GM04504 (cell line): ENCODE data around the gene BLNK.
"Not testable (repeated sequence)": the region's sequence is repeated elsewhere in the genome, so short reads cannot be mapped to it uniquely, and the experiment has no call there.

Experiments
- DNase-seq: peaks from one replicate; pipeline ENCODE4 v3.0.0-alpha.2; 2012; ENCODE audit warnings: low read depth

The BLNK gene

GRCh38 chr10:96271016-96271815 lies at the start of gene BLNK:
Gene BLNK (minus strand): TSS chr10:96271569. CDS start chr10:96271398, 171 bp downstream.
- DNase-seq, result no peak

DNA sequence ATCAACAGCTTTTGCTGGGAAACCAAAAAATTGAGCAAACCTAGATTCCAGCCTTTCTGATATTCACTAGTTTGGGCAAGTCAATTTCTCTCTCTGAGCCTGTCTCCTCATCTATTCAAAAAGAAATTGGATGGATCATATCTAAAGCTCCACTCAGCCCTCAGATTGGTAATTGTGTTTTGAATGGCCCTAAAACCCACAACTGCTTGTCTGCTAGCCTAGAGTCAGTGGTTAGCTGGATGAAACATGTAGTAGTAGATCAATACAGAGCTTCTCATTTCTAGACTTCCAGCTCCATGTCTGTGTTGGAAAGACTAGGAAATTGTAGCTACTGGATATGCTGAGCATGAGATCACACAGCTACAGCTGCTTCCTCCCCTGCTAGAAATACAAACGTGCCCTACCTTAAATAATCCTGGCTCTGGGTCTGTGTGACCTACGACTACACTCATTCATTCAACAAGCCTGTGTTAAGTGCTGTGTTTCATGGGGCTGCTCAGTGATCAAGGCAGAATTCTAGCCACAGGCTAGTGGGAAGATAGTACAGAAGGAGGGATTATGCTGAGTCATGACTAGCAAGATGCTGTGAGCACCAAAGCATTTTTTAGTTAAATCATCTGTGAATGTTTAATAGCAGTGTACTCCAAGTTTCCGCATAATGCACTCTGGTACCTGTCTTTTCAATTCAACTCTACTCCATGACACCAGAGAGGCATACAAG lies 48.5 kb upstream of the BLNK start:
- DNase-seq, result no peak

DNA sequence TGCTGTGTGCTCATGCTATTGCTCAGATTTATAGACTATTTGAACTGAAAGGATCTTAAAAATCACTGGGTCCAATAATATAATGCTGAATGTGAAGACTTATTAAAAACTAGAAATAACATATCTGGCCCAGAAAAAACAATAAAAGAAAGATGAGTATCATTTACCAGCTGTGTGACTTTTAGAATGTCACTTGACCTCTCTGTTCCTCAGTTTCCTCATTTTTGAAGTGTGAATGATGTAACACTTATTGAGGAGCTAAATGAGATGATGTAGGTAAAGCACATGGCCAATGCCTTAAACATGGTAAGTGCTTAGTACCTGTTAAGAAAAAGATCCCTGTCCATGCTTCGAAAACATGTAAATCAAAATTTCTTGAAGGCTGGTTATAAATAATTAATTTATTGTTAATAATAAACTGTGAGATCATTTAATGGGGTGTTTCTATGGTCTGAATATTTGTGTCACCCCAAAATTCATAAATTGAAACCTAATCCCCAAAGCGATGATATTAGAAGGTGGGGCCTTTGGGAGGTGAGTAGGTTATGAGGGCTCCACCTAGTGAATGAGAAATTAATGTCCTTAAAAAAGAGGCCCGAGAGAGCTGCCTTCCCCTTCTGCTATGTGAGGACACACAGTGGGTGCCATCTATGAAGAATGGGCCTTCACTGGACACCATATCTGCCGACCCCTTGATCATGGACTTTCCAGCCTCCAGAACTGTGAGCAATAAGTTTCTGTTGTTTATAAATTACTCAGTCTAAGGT lies 45.9 kb upstream of the BLNK start:
- DNase-seq, result no peak

- DNase-seq, result no peak
Measured at GRCh38 chr10:96313344-96313743, 42.0 kb upstream of the BLNK start.

GRCh38 chr10:96311180-96311715 lies 39.9 kb upstream of the BLNK start:
- no peak for DNase-seq

DNA sequence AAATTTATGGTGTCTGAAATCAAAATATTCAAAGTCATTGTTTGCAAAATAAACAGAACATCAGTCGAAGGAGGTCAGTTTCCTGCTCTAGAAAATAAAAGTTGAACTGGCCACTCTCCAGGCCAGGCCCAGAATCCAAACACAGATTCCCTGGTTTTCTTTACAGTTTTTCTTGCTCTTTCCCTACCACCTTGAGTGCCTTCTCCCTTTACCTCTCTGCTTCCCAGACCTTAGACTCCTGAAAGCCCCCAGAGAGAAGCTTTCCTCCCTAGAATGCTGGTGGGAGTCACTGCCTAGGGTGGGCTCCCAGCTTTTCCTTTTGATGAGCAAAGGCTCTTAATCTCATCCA lies 38.9 kb upstream of the BLNK start:
- DNase-seq, result no peak

- no peak for DNase-seq
Measured at GRCh38 chr10:96309628-96310320, 38.4 kb upstream of the BLNK start.

GRCh38 chr10:96308854-96309253 lies 37.5 kb upstream of the BLNK start:
- not testable (repeated sequence) for DNase-seq

DNA sequence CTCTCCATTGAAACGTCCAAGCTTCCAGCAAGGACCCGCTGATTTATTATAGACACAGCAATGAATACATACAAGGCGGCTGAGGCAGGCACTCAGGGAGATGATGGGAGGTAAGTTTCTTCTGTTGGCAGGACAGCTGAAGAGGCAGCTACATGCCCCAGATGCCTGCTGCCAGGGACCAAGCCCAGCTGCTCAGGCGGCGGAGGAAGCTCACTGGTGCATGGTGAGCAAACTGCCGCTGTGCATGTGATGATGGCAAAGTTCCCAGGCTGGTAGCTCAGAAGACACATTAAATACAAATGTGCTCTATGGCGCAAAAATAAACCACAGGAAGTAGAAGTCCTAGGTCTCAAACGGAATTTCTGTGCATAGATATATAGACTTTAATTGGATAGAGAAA lies 35.1 kb upstream of the BLNK start:
- no peak for DNase-seq

DNA sequence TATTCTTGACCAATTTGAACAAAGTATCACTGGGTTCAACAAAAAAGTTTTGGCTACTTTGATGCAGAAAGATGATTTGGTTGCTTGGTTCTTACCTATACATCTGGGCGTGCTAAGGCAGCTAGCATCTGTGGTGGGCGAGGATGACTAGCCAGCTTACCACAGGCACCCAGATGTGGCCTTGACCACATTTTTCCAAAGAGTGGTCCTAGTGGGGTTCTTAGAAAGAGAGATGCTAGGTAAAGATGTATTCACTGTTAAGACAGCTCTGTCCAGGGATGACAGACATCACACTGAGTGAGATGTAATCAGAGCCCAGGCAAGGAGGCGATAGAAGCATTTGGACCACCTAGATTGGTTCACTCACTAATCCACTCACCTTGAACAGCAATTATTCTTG lies 33.6 kb upstream of the BLNK start:
- no peak for DNase-seq

DNA sequence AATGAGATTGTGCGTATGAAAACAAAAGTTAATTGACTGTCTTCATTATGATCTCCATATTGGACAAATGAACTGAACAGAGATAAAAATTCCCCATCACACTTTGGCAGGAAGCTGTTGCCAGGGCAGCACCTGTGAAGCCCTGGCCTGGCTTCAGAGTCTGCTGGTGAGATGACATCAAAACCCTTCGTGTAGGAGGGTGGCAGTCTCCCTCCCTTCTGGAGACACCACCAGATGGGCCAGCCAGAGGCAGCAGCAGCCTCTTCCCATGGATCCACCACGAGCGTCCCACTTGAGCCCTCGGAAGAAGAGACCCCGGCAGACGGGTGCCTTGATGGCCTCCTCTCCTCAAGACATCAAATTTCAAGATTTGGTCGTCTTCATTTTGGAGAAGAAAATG lies 32.9 kb upstream of the BLNK start, which contains the start of gene DNTT:
Gene DNTT, plus strand, starts transcription at position 205 of the 400 bp plus-strand sequence. Its CDS starts 64 bp downstream, at position 269.
- DNase-seq, result no peak

GRCh38 chr10:96301616-96302015 lies 30.2 kb upstream of the BLNK start:
- no peak for DNase-seq

GRCh38 chr10:96299383-96299782 lies 28.0 kb upstream of the BLNK start:
- DNase-seq, result no peak

- no peak for DNase-seq
Measured at GRCh38 chr10:96298362-96298761, 27.0 kb upstream of the BLNK start.

DNA sequence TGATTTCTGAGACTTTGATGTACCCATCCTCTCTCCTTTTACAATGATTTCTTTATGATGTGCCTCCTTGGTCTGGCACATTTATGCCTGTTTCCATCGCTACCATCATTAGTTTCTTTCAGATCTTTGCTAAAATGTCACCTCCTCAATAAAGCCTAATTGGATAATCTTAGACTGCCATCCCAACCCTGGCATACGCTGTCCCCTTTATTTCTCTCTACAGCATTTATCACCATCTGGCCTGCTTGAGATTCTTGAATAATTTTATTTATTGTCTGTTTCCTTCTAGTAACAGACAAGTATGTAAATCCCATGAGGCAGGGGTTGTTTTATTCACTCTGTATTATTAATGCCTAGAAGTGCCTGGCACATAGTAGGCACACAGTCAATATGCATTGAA lies 26.1 kb upstream of the BLNK start:
- no peak for DNase-seq

- DNase-seq, result no peak
Measured at GRCh38 chr10:96295475-96295874, 24.1 kb upstream of the BLNK start.

DNA sequence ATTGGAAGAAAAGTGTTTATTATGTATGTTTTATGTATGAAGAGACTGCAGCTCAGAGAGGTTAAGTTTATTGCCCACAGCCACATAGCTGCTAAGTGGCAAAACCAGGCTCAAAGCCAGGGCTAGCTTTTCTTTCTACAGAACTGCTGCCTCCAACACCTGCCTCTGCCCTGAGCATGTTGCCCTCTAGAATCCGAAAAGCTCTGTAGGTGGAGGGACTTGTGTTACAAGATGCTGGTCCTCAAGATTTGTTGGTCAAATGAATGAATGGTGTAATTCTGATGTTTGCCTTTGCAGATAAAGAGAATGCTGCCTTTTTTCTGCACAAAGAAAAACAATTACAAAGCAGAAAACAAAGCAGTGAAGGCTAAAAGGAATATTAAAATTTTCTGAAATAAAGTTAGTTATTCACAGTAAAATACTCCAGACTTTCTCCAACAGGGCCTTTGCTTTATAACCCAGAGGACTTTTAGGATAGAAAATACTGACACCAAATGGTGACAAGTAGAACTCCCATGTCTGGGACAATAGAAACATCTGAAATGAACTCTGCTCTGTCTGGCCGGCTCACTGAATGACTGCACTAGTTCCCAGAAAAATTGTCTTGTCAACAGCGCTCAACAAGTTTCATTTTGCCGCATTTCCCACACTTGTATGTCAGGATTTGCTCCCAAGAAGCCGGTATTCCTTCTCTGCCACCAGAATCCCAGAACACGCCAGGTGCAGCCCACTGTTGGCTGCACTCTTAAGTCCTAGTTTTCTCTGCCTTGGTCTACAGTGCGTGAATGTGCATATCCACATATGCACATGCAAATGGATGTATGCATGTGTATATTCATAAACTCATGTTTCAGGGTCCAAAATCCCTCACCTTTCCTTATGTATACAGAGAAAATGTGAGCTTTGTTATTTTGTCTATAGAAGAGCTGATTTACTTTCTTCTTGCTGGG lies 21.9 kb upstream of the BLNK start:
- DNase-seq, result peak; percentile 7

DNA sequence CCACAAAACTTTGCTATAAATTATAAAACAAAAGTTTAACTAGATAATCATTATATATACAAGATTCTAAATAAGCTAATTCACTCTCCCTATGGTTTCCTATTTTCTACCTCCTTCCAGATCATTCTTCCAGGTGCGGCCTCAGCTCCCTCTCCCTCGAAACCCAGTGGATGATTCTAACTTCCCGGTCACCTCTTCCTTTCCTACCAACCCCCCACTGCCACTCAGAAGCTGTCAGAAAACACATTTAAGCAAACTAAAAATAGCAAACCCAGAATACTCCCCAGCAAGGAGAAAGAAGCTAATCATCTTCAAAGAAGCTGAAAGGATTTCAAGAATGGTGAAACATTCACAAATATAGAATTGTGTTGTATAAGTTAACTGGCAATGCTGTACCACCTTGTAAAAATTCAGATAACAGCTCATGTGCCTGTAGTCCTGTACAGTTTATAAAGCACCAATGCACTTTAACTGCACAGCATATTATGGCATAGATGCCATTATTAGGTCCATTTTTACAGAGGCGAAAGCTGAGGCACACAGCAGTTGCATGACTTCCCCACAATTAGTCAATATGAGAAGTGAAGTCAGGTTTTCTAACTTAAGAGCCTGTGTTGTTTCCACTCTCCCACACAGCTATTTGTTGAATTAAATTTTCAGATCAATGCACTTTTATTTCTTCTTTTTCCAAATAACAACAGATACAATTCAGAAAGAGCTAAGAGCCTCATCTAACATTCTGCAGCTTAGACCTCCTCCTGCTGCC lies 19.2 kb upstream of the BLNK start:
- DNase-seq, result no peak

- DNase-seq, result no peak
Measured at GRCh38 chr10:96289218-96289910, 18.0 kb upstream of the BLNK start.
